ENCODE measurements around the gene KCNH2. TPM values are rescaled to one million over a fixed set of nuclear protein-coding genes. Genes with fewer than 3 reads are reported as not detected.

KCNH2 gene
- total and polyA plus RNA-seq, 2 of the 13 experiments (the other 11 are each of a cell fraction or from before 2014, with no cell fraction given): 0.09 to 0.11 TPM

GRCh38 chr7:150944066-150945042, 33.8 kb downstream of the KCNH2 start:
- FAIRE-seq: no peak
- Histone ChIP-seq H3K27ac (ENCODE audit: extremely low read length, insufficient read depth, low read length) (no peak overlapping the region), H3K4me3 (replicated peaks in 1 of 3; ENCODE audit: insufficient read depth in 1 of 3, low read depth in 2 of 3, low read length in 3 of 3) (no peak overlapping the region), H3K36me3 (replicated peaks in 1 of 2; ENCODE audit: control insufficient read depth in 1 of 2, insufficient read depth in 2 of 2, low read length in 2 of 2) (no peaks in the 10 kb centered on the region), H3K9me3 (ENCODE audit: low read length) (no peaks in the 10 kb centered on the region), H3K27me3 (ENCODE audit: control insufficient read depth in 1 of 2, insufficient read depth in 2 of 2, low read length in 2 of 2) (peaks cover 11 to 62% of the 10 kb centered on the region in 2 experiments), H3K79me2 (ENCODE audit: insufficient read depth, low read length) (no peaks in the 10 kb centered on the region), H3K4me2 (ENCODE audit: low read depth, low read length) (no peak overlapping the region), H3K4me1 (ENCODE audit: insufficient read depth, low read length) (no peaks in the 10 kb centered on the region), H2AFZ (ENCODE audit: low read length) (no peak overlapping the region), H3K9ac (ENCODE audit: insufficient read depth, low read depth, low read length) (no peak overlapping the region), H4K20me1 (ENCODE audit: insufficient read depth, low read length) (no peaks in the 10 kb centered on the region)
- no peak for DNase-seq (ENCODE audit: low spot score)
- no TSS peak for BruUV-seq (replicated peaks)
- WGBS (ENCODE audit: low lambda C conversion rate): 50% methylated on average over 4 of the region's 6 CpGs
- ATAC-seq: no peak
- ChIA-PET CTCF (ENCODE audit: low intra/inter-chr PET ratio, low total read pairs) (no interaction called here), POLR2A (no interaction called here)
- TF ChIP-seq ZFY (CRISPR knock-in tag; IDR thresholded peaks at IDR 0.05) (no peak), ZNF354B (CRISPR knock-in tag; IDR thresholded peaks at IDR 0.05) (no peak), DZIP1 (CRISPR knock-in tag; IDR thresholded peaks at IDR 0.05) (no peak)
- intact Hi-C loops (cut with micrococcal nuclease; ENCODE audit: unreplicated experiment) (no loop called here), in situ Hi-C loops (cut with HindIII; ENCODE audit: extremely low pct_ligation_motif_present, low pct_unique_long_range_greater_than_20kb) (no loop called here)

GRCh38 chr7:150943453-150943814, 34.7 kb downstream of the KCNH2 start:
- WGBS (ENCODE audit: low lambda C conversion rate): 63% methylated on average over 6 of the region's 6 CpGs
- no peak for TF ChIP-seq SMYD3 (CRISPR knock-in tag; IDR thresholded peaks at IDR 0.05)
- no peak for TF ChIP-seq RERE (CRISPR knock-in tag; IDR thresholded peaks at IDR 0.05; ENCODE audit: low read depth)
- no peak for TF ChIP-seq ZNF75D (CRISPR knock-in tag; IDR thresholded peaks at IDR 0.05; ENCODE audit: borderline replicate concordance)
- no peak for TF ChIP-seq ZBTB34 (CRISPR knock-in tag; IDR thresholded peaks at IDR 0.05)

More at GRCh38 chr7:150943453-150943814, 34.7 kb downstream of the KCNH2 start:
- no peaks in the 10 kb centered on the region for H3K9me3 ChIP-seq (ENCODE audit: low read length)
- ChIA-PET POLR2A (no interaction called here), CTCF (ENCODE audit: low intra/inter-chr PET ratio, low total read pairs) (no interaction called here)
- no peaks in the 10 kb centered on the region for H3K36me3 ChIP-seq (replicated peaks in 1 of 2; ENCODE audit: control insufficient read depth in 1 of 2, insufficient read depth in 2 of 2, low read length in 2 of 2)
- H4K20me1 ChIP-seq (ENCODE audit: insufficient read depth, low read length): no peaks in the 10 kb centered on the region
- H3K4me1 ChIP-seq (ENCODE audit: insufficient read depth, low read length): no peaks in the 10 kb centered on the region
- H3K4me2 ChIP-seq (ENCODE audit: low read depth, low read length): no peak overlapping the region
- BruUV-seq (replicated peaks): no TSS peak
- intact Hi-C loops (cut with micrococcal nuclease; ENCODE audit: unreplicated experiment): no loop called here
- H3K27ac ChIP-seq (ENCODE audit: extremely low read length, insufficient read depth, low read length): no peak overlapping the region
- no peak overlapping the region for H3K4me3 ChIP-seq (replicated peaks in 1 of 3; ENCODE audit: insufficient read depth in 1 of 3, low read depth in 2 of 3, low read length in 3 of 3)
- no peaks in the 10 kb centered on the region for H3K79me2 ChIP-seq (ENCODE audit: insufficient read depth, low read length)
- no peak overlapping the region for H2AFZ ChIP-seq (ENCODE audit: low read length)
- ATAC-seq: no peak
- H3K9ac ChIP-seq (ENCODE audit: insufficient read depth, low read depth, low read length): no peak overlapping the region
- no peak for FAIRE-seq
- DNase-seq (ENCODE audit: low spot score): no peak
- H3K27me3 ChIP-seq (ENCODE audit: control insufficient read depth in 1 of 2, insufficient read depth in 2 of 2, low read length in 2 of 2): peaks cover 8 to 58% of the 10 kb centered on the region in 2 experiments; a peak in 4 of 5 replicates
- in situ Hi-C loops (cut with HindIII; ENCODE audit: extremely low pct_ligation_motif_present, low pct_unique_long_range_greater_than_20kb): no loop called here

All from HepG2 (cell line).